DMS53 treated with DMSO at 0.1 percent for 48 hours (cell line): ENCODE data around the gene ZFAND2B.

Experiments
- DNase-seq: peaks from one replicate; lab custom pipeline; 2025; ENCODE audit not compliant: unreplicated experiment; lab: John Stamatoyannopoulos, UW

ZFAND2B gene

GRCh38 chr2:219204425-219205164 is 2.0 kb upstream of the ZFAND2B start:
- DNase-seq, result no peak

DNA sequence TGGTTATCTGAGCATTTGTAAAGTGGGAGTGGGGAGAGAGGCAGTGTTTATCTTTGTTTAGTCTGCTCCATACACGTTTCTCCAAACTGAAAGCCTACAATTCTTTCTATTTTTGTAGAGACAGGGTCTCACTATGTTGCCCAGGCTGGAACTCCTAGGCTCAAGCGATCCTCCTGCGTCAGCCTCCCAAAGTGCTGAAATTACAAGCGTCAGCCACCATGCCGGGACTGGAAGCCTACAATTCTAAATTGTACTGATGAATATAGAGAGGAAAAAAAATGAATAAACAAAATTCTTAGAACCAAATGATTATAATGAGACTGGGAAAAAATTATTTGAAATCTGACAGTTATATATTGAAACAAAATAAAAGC is 1.4 kb upstream of the ZFAND2B start:
- DNase-seq, result no peak

DNA sequence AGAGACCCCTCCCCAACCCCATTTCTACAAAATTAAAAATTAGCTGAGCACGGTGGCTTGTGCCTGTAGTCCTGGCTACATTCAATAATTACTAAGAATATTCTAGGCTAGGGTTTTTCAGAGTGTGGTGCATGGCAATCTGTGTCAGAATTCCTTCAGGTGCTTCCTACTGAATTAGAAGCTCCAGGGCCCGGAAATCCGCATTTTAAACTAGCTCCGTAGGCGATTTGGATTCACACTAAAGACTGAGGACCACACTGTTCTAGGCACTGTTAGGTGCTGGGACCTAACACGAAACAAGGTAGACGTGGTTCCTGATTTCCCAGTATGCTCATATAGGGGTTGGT is 628 bp upstream of the ZFAND2B start:
- DNase-seq, result no peak

DNA sequence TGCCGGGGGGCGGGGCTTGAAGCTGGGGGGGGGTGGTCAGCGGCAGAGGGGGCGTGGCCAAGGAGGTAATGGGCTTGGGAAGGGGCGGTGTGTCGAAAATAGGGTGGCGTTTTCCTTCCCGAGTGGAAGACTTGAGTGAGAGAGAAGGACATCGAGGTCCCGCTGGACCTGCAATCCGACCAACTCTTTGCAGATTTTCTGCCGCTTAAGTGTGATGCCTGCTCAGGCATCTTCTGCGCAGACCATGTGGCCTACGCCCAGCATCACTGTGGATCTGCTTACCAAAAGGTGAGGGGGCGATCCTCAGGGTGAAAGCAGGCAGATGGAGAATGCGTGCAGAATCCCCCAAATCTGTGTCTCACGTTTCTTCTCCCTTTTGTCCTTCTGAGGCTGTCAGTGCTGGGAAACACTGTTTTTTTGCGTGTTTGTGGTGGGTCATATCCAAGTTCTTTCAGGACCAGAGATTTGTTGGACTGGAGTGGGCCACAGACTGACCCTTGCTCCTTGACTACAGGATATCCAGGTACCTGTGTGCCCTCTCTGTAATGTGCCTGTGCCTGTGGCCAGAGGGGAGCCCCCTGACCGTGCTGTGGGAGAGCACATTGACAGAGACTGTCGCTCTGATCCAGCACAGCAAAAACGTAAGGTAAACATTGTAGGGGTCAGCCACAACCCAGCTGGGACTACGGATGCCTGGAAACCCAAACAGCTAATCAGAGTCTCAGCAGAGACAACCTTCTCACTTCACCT is 727 bp downstream of the ZFAND2B start:
- peak; percentile 41 for DNase-seq

GRCh38 chr2:219207884-219208740 is 1.5 kb downstream of the ZFAND2B start:
- DNase-seq, result no peak

- no peak for DNase-seq
These were observed 2.9 kb downstream of the ZFAND2B start for GRCh38 chr2:219209236-219210195.

DNA sequence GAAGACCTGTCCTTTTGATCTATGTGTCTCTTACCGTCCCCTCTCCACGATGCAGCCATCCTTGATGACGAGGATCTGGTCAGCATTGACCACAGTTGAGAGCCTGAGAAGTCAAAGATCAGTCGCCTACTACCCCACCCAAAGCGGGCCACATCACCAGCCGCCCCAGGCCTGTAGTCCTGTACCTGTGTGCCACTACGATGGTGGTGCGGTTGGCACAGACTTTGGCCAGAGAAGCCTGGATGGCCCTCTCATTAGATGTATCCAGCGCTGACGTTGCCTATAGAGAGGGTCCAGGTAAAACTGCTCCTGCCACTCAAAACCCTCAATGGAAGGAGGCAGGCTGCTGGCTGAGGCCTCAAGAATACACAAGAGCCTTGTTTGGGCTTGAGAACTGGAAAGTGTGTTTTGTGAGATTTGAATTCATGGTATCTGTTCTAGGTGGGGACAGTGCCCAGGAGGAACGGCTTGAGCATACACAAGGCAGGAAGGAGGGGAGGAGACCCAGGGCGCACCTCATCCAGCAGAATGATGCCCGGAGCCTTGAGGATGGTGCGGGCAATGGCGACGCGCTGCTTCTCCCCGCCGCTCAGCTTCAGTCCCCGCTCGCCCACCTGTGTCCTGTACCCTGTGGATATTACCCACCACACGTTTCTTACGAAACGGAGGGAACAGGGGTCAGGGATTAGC is 3.8 kb downstream of the ZFAND2B start:
- no peak for DNase-seq

DNA sequence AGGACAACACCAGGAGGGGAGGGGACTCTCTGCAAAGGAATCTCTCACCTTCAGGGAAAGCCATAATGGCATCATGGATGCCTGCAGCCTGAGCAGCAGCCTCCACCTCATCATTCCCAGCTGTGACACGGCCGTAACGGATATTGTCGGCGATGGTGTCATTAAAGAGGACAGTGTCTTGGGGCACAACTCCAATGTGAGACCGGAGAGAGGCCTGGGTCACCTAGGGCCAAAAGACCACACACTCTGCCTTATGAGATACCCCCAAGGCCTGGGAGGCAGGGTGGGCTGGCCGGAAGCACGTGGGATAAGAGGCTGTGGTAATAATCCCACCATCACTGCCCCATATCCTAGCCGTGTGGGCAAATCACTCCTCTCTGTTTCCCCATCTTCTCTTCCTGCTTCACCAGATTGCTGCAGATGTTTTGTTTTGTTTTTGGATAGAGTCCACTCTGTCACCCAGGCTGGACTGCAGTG is 4.3 kb downstream of the ZFAND2B start:
- no peak for DNase-seq

- DNase-seq, result no peak
These were observed 6.4 kb downstream of the ZFAND2B start for GRCh38 chr2:219213026-219213415.

- no peak for DNase-seq
These were observed 7.0 kb downstream of the ZFAND2B start for GRCh38 chr2:219213486-219214071.

- DNase-seq, result no peak
These were observed 7.6 kb downstream of the ZFAND2B start for GRCh38 chr2:219214141-219214540.

DNA sequence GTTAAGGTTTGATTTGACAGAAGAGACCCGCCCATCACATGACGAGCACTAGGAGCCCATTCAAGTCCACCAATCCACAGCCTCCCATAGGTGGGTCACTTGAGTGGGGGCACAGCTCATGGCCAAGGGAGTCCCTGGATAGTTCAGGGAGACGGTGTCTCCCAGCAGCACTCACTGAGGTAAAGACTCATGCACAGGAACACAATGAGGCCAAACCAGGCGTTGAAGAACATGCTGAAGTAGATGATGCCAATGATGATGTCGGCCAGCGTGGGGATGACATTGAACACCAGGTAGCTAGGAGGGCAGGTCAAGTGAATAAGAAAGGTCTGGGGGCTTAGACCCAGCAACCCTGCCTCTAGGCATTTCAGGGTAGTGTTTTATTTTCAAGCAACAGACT is 8.2 kb downstream of the ZFAND2B start:
- no peak for DNase-seq

GRCh38 chr2:219215871-219216534 is 9.4 kb downstream of the ZFAND2B start:
- DNase-seq, result no peak

DNA sequence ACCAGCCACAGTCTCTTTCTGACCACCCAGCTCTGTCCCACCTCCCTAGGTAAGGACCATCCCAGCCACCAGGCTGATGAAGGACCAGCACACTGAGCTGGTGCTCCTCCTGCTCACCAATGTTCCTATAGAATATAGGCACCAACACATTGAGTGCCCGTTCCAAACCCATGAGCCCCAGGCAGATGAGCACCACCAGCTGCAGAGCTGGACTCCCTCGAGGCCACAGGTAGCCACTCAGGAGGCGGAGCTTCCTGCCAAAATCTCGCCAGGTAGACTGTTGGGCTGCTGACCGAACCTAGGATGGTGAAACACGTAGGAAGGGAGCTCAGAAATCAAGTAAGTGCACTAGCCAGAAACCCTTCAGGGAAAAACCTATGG is 9.9 kb downstream of the ZFAND2B start:
- DNase-seq, result no peak

- peak; percentile 32 for DNase-seq
These were observed 11.7 kb downstream of the ZFAND2B start for GRCh38 chr2:219218217-219218731.

DNA sequence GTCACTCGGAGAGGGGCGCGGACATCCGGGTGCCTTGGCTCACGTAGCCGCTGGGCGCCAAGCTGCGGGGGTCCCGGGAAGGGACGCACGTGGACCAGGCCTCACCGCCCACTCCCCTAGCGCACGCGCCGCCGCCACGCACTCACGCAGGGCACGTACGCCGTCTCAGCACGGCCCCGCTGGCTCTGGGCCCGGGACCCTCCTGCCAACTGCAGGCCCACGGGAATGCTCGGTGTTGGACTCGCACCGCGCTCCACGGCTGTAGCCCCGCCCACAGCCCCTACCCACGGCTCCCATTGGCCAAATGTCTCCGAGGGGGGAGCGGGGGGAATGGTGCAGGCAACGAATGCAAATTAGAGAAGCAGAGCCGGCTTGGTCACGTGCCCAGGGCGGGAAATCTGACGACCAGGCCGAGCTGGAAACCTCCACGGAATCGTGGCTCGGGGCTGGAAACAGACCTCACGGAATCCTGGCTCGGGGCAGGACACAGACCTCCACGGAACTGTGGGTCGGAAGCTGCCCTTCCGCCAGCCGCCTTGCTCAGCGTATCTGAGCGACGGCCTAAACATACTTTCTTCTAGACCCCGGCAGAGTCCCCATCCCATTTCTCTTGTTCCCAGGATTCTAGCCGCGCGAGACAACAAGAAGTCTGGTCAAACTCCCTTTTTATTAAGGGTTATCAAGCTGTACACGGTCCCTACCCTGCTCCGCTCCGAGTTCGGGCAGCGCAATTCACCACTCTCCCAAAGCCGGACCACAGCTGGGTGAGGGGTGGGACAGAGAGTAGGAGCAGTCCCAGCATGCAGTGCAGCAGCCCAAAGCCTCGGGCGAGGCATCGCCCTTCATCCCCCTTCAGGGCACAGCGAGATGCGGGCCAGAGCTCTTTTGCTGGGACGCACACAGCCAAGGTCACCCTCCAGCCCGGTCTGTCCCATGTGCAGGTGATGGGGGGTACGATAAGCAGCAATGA is 12.4 kb downstream of the ZFAND2B start, which contains the start of gene ABCB6:
Gene ABCB6, minus strand, starts transcription at position 227 of the 970 bp plus-strand sequence. CDS start 285 bp downstream, outside the sequence.
- peak; percentile 88 for DNase-seq

- DNase-seq, result no peak
These were observed 13.4 kb downstream of the ZFAND2B start for GRCh38 chr2:219219784-219220532.
